NCI-H526 treated with DMSO at 0.1 percent for 48 hours (cell line): Measurements from ENCODE around the gene P2RY11.

Source experiments
- DNase-seq: peaks from one replicate; lab custom pipeline; 2025; lab: John Stamatoyannopoulos, UW

P2RY11 gene, protein sequence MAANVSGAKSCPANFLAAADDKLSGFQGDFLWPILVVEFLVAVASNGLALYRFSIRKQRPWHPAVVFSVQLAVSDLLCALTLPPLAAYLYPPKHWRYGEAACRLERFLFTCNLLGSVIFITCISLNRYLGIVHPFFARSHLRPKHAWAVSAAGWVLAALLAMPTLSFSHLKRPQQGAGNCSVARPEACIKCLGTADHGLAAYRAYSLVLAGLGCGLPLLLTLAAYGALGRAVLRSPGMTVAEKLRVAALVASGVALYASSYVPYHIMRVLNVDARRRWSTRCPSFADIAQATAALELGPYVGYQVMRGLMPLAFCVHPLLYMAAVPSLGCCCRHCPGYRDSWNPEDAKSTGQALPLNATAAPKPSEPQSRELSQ

DNA sequence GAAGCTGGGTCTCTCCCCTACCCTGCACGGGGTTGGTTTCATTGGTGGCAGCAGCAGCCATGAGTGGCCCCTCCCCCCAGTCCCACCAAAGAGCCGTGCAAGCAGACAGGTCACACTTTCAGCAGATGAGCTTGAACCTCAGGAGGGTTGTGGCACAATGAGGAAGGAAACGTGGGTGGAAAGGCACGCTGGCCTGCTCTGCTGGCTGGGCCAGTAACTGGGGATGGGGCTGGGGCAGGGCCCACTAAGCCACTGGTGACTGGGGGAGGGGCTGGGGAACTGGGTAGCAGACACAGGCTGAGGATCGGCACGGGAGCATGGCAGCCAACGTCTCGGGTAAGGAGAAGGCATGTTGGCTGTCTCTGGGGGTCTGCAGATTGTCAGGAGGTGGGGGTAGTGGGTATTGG lies at the start of gene P2RY11:
Gene P2RY11 (plus strand): TSS at position 289 of the 407 bp plus-strand sequence. CDS start 29 bp downstream, at position 318.
- no peak for DNase-seq

DNA sequence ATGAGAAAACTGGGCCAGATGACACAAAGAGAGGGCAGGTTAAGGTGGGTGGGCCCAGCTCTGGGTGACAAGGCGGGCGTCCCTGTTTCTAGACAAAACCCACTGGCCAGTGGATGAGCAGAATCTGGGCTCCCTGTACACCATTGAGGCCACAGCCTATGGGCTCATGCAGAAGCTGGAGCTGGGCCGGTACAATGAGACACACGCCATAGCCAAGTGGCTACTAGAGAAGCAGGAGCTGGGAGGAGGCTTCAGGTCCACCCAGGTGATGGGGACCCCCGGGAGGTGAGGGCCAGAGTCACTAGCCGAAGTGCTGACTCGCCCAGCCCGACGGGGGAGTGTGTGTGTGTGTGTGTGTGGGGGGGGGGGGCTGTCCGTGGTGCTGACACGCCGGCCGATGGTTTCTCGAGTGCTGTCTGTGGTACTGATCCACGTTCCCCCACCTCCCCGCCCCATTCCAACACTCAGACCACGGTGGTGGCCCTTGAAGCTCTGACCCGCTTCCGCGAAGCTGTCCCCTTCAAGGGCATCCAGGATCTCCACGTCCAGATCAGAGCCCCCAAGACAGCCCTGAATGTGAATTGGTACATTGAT lies 49.7 kb upstream of the P2RY11 start:
- DNase-seq, result no peak

- DNase-seq, result no peak
These were observed 43.3 kb upstream of the P2RY11 start for GRCh38 chr19:10068205-10068604.

- no peak for DNase-seq
These were observed 42.4 kb upstream of the P2RY11 start for GRCh38 chr19:10069046-10069445.

DNA sequence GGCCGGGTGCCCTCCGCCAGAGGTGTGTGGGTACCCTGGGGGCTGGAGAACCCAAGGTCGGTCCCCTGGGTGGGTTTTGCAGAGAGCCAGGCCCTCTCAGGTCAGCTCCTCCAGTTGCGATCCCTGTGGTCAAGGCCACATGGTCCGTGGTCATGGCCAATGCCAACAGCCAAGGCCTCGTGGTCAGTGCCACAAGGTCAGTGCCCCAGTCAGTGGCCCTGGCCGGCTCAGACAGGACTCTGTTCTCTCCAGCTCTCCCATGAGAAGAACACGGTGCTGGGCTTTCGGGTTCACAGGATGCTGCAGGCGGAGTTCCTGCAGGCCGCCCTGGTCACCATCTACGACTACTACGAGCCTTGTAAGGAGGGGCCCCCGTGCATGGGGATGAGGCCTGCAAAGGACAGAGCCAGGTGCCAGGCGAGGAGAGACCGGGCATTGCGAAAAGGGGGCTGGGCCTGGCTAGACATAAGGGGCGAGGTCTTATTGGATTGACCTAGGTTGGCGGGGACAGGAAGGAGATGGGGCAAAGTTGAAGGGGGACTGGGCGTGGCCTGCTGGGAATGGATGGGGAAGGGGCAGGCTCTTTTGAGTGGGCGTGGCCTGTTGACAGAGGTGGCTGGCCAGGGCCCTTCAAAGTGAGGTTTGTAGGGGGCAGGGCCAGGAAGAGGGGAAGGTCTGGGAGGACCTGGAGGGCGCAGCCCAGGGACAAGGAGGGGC lies 40.6 kb upstream of the P2RY11 start:
- no peak for DNase-seq

- DNase-seq, result no peak
These were observed 37.3 kb upstream of the P2RY11 start for GRCh38 chr19:10074153-10074552.

DNA sequence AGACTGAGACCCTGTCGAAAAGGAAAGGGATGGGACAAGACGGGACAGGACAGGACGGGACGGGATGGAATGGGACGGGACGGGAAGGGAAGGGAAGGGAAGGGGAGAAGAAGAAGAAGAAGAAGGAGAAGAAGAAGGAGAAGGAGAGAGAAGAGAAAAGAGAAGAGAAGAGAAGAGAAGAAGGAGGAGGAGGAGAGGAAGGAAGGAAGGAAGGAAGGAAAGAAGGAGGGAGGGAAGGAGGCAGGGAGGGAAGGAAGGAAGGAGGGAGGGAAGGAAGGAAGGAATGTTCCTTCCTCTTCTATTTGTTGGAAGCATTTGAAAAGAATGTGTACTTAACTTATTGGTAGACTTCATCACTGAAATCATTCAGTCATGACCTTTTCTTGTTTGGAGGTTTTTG lies 35.0 kb upstream of the P2RY11 start:
- no peak for DNase-seq

- no peak for DNase-seq
These were observed 33.2 kb upstream of the P2RY11 start for GRCh38 chr19:10078329-10078728.

DNA sequence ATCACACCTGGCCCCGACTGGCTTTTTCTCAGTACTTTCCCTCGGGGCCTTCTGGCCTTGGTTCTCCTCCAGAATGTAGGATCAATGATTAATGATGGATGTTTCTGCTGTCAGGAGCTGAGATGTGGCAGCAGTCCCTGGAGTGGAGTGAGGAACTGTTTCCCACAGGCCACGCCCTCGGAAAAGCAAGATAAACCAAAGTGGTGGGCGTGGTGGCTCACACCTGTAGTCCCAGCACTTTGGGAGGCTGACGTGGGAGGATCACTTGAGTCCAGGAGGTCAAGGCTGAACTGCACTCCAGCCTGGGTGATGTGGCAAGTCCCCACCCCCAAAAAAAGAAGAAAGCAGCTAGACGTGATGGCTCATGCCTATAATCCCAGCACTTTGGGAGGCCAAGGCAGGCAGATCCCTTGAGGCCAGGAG lies 32.5 kb upstream of the P2RY11 start:
- DNase-seq, result no peak

GRCh38 chr19:10083911-10084310 lies 27.6 kb upstream of the P2RY11 start:
- no peak for DNase-seq

DNA sequence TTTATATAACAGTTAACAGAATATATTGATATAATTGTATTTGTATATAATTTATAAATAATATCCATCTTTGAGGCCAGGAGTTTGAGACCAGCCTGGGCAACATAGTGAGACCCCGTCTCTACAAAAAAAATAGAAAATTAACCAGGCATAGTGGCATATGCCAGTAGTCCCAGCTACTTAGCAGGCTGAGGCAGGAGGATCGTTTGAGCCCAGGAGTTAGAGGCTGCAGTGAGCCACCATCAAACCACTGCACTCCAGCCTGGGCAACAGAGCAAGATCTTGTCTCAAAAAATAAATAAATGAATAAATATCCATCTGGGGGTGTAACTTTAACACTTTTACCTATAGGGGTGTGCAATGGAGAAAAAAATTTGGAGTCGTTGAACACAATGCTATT lies 26.7 kb upstream of the P2RY11 start:
- no peak for DNase-seq

GRCh38 chr19:10085641-10086590 lies 25.6 kb upstream of the P2RY11 start, which contains the start of gene SHFL:
TSS of gene SHFL (plus strand) at chr19:10086317. CDS start at chr19:10086428, 111 bp downstream.
- DNase-seq, result no peak

DNA sequence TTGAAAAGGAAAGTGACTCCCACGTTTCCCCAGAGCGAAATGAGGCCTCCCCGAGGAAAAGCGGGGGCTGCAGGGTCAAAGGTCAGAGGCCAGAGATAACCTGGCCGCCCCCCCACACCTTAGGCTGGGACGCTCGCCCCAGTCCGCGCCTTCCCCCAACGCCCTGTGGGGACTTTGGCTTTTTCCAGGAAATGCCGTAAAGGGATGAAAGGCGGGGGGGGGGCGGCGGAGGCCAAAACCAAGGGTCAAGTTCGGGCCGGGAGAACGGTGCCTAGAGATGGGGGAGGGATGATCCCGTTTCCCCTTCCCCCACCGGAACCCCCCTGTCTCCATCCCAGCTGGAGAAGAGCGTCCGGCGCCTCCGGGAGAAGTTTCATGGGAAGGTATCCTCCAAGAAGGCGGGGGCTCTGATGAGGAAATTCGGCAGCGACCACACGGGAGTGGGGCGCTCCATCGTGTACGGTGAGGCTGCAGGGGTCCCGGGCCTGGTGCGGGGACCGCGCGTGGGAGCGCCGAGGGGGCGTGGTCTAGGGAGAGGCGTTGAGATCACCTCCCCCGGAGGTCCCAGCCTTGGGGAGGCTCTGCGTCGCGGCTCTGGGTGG lies 24.8 kb upstream of the P2RY11 start:
- no peak for DNase-seq

DNA sequence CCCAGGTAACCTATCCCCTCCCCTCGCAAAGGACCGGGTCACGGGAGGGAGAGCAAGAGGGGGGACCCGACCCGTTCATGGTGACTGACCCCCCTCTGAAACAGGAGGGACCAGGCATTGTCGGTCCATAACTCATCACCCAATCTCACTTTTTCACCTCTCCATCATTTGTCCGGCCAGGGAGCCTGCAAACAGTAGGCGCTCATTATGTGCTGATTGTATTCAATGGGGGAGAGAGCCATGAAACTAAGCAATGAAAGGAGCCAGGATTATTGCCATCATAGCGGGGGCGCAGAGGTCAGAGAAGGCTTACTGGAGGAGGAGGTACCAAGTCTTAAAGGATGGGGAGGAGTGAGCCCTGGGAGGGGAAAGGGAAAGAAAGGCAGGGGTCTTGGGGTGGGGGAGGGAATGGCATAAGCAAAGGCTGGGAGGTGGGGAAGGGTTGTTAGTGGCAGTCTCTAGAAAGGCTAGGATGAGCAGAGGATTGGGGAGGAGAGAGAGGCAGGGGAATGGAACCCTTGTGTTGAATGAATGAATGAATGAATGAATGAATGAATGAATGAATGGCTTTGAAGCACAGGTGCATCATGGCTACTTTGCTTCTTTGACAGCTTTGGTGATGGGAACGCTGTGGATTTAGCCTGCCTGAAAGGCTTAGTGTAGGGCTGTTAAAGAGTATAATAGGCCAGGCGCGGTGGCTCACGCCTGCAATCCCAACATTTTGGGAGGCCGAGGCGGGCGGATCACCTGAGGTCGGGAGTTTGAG lies 24.0 kb upstream of the P2RY11 start:
- no peak for DNase-seq

- DNase-seq, result no peak
These were observed 22.4 kb upstream of the P2RY11 start for GRCh38 chr19:10088949-10089554.

DNA sequence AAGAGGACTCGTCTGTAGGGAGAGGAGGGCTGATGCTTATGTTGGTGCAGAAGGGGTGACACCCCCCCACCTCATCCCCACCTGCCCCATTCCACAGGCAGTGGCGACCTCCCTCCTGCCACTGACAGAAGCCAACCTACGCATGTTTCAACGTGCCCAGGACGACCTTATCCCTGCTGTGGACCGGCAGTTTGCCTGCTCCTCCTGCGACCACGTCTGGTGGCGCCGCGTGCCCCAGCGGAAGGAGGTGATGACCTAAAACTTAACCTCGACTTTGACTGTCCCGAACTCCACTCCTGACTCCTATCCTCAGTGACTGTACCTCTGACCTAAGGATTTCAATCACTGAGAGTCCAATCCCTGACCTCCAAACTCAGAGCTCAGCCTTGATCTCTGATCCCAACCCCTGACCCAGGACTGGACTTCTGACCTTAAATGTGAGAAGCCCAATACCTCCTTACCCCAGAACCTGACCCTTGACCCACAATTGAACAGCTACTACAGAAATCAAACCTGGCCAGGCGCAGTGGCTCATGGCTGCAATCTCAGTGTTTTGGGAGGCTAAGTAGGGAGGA lies 21.6 kb upstream of the P2RY11 start:
- DNase-seq, result no peak

- DNase-seq, result no peak
These were observed 20.2 kb upstream of the P2RY11 start for GRCh38 chr19:10091370-10091687.

- DNase-seq, result no peak
These were observed 19.4 kb upstream of the P2RY11 start for GRCh38 chr19:10091895-10092641.

GRCh38 chr19:10092648-10093294 lies 18.7 kb upstream of the P2RY11 start:
- no peak for DNase-seq
